HepG2 (cell line): ENCODE data around the gene DCPS.

Experiments used
- MAX ChIP-seq: IDR thresholded peaks from 2 replicates; pipeline ENCODE4 v1.6.1; 2012; ENCODE audit warnings: inconsistent platforms
- PRPF4 ChIP-seq: fragments of 200-400 bp; formaldehyde crosslinking; IDR thresholded peaks from 2 replicates; pipeline ENCODE4 v1.6.1; 2016; ENCODE audit warnings: low read length, low read depth; ENCODE audit not compliant: poor library complexity, severe bottlenecking
- TF ChIP-seq, protein P1 (sequence below): sonication (generic); formaldehyde crosslinking; IDR thresholded peaks from 2 replicates; pipeline ENCODE4 v1.4.0; 2020; ENCODE audit warnings: mild to moderate bottlenecking, low read depth, missing genetic modification reagents

GRCh38 chr11:126385991-126386728, 82.3 kb downstream of the DCPS start:
- TF ChIP-seq, protein P1, sequence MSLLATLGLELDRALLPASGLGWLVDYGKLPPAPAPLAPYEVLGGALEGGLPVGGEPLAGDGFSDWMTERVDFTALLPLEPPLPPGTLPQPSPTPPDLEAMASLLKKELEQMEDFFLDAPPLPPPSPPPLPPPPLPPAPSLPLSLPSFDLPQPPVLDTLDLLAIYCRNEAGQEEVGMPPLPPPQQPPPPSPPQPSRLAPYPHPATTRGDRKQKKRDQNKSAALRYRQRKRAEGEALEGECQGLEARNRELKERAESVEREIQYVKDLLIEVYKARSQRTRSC: no peak
- TF ChIP-seq MAX: no peak
- TF ChIP-seq PRPF4: no peak
